ENCODE measurements around the gene SLC45A2. TPM values are rescaled to one million over a fixed set of nuclear protein-coding genes. Genes with fewer than 3 reads are reported as not detected.

Gene SLC45A2
- total RNA-seq, 4 donors from 2014 or later, result not detected

- Histone ChIP-seq H3K4me1 (no peaks in the 10 kb centered on the region), H3K9me3 (no peaks in the 10 kb centered on the region), H3K4me3 (no peak overlapping the region), H3K27me3 (no peaks in the 10 kb centered on the region), H3K27ac (no peak overlapping the region), H3K36me3 (no peaks in the 10 kb centered on the region)
- DNase-seq, result no peak
- no peak for TF ChIP-seq CTCF (IDR thresholded peaks at IDR 0.05)
- TF ChIP-seq POLR2A (IDR thresholded peaks at IDR 0.05), result no peak
Observed at GRCh38 chr5:33937707-33938506, 46.6 kb downstream of the SLC45A2 start.

GRCh38 chr5:33937017-33937706 is 47.3 kb downstream of the SLC45A2 start:
- no peak for TF ChIP-seq CTCF (IDR thresholded peaks at IDR 0.05)
- no peak for TF ChIP-seq POLR2A (IDR thresholded peaks at IDR 0.05)
- no peak for DNase-seq
- H3K9me3 ChIP-seq, result no peaks in the 10 kb centered on the region
- no peaks in the 10 kb centered on the region for H3K27me3 ChIP-seq
- no peak overlapping the region for H3K4me3 ChIP-seq
- no peaks in the 10 kb centered on the region for H3K36me3 ChIP-seq
- H3K4me1 ChIP-seq, result no peaks in the 10 kb centered on the region
- no peak overlapping the region for H3K27ac ChIP-seq

- H3K27me3 ChIP-seq, result no peaks in the 10 kb centered on the region
- H3K36me3 ChIP-seq, result no peaks in the 10 kb centered on the region
- no peaks in the 10 kb centered on the region for H3K9me3 ChIP-seq
- TF ChIP-seq CTCF (IDR thresholded peaks at IDR 0.05) (no peak), POLR2A (IDR thresholded peaks at IDR 0.05) (no peak)
- DNase-seq, result no peak
- no peaks in the 10 kb centered on the region for H3K4me1 ChIP-seq
- H3K4me3 ChIP-seq, result peak within 1 kb of the TSS in 1 of 4 donors; percentile 20
- H3K27ac ChIP-seq, result no peak within 1 kb of the TSS
Observed at GRCh38 chr5:33936381-33937016, 48.0 kb downstream of the SLC45A2 start, which contains the start of gene RXFP3. Gene RXFP3, plus strand, starts transcription at chr5:33936386. Its CDS starts 355 bp downstream, at chr5:33936741.

GRCh38 chr5:33936004-33936380 is 48.5 kb downstream of the SLC45A2 start:
- Histone ChIP-seq H3K27me3 (no peaks in the 10 kb centered on the region), H3K9me3 (no peaks in the 10 kb centered on the region), H3K27ac (no peak overlapping the region), H3K4me1 (no peaks in the 10 kb centered on the region), H3K4me3 (peak overlapping the region in 1 of 4 donors; percentile 20), H3K36me3 (no peaks in the 10 kb centered on the region)
- DNase-seq, result no peak
- peak in 2 of 6 experiments; percentile 14 to 15 for TF ChIP-seq CTCF (IDR thresholded peaks at IDR 0.05)
- TF ChIP-seq POLR2A (IDR thresholded peaks at IDR 0.05), result no peak

GRCh38 chr5:33934176-33934575 is 50.3 kb downstream of the SLC45A2 start:
- Histone ChIP-seq H3K27me3 (no peaks in the 10 kb centered on the region), H3K9me3 (no peaks in the 10 kb centered on the region), H3K36me3 (no peaks in the 10 kb centered on the region), H3K4me3 (no peak overlapping the region), H3K27ac (no peak overlapping the region), H3K4me1 (no peaks in the 10 kb centered on the region)
- TF ChIP-seq CTCF (IDR thresholded peaks at IDR 0.05) (no peak), POLR2A (IDR thresholded peaks at IDR 0.05) (no peak)
- no peak for DNase-seq

Data from Peyer's patch (tissue), 4 donors.